Activated T-cell treated with anti-CD3 and anti-CD28 coated beads for 24 hours (primary cell): Measurements from ENCODE around the gene LRBA.

Experiments
- DNase-seq: peaks from one replicate; pipeline ENCODE4 v3.0.0-alpha.2; 2020; ENCODE audit warnings: low read depth

Gene LRBA

DNA sequence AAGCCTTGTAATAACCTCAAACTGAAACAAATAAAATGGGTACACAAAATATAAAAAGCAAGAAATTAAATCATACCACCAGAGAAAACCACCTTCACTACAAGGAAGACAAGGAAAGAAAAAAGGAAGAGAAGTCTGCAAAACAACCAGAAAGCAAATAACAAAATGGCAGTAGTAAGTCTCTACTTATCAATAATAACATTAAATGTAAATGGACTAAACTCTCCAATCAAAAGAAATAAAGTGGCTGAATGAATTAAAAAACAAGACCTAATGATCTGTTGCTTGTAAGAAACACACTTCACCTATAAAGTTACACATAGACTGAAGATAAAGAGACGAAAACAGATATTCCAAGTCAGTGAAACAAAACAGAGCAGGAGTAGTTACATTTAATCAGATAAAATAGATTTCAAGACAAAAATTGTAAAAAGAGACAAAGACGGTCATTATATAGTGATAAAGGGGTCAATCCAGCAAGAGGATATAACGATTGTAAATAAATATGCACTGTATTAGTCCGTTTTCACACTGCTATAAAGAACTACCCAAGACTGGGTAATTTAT lies 289.0 kb downstream of the LRBA start:
- DNase-seq = no peak

DNA sequence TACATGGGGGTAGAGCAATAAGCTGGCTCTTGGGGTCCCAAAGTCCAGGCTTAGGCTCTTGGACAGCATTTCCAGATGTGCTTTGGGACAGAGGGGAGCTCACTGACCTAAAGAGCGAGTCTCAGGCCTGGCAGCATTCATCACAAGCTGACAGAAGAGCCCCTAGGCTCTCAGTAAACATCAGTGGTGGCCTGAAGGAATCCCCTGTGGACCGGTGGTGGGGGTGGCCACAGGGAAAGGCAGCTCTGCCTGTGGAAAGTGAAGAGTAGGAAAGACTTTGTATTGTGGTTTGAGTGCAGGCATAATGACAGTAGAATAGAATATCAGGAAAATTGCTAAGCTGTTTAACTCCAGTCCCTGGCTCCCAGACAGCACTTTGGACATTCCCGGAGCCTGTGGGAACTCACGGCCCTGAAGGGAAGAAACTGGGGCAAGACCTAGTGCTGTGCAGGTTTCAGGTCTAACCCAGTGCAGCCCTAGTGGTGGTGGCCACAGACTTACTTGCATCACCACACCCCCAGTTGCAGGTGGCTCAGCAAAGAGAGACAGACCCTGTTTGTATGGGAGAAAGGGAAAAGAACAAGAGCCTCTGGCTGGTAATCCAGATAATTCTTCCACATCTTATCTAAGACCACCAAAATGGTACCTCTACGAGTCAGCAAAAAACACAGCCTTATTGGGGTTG lies 291.2 kb downstream of the LRBA start:
- DNase-seq = no peak

DNA sequence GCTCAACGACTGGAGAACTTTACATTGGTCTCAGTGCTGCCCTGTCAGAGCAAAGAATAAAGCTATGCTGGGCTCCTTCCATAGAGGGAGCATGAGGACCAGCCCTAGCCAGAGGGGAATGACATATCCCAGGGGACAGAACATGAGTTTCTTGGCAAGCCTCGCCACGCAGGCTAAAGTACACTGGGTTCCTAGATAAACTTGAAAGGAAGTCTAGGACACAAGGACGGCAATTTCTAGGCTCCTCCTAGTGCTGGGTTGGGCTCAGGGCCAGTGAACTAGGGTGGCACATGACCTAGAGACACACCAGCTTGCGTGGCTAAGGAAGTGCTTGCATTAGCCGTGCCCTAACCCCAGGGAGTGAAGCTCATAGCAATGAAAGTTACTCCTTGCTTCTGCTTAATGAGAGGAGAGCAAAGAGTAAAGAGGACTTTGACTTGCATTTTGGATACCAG lies 292.1 kb downstream of the LRBA start:
- DNase-seq = no peak

DNA sequence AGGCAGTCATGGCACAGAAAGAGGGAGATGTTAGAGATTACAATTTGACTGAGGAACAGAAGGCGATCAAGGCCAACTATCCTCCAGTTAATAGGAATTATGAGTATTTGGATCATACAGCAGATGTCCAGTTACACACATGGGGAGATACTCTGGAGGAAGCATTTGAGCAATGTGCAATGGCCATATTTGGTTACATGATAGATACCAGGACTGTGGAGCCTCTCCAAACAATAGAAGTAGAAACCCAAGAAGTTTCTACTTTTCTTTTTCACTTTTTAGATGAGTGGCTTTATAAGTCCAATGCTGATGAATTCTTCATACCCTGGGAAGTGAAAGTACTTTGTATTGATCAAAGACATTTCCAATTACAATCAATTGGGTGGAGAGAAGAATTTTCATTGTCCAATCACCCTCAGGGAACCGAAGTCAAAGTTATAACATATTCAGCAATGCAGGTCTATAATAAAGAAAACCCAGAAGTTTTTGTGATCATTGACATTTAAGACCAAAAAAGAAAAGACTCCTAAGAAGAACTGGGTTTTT lies 294.0 kb downstream of the LRBA start:
- no peak for DNase-seq

DNA sequence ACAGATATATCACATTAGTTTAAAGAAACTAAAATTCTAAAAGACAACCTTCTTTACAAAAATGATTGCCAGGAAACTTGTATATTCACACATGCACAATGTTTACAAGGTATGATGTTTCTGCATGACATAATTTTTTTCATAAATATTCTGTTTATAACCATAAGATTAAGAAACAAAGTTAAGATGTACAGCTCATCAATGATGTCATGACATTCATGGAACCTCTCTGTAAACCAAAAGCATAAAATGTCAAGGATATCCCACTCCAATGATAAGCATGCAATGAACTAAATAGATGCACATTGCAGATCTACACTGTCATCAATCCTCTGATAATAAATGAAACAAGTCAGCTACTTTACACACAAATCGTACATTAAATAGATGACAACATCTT lies 297.1 kb downstream of the LRBA start:
- no peak for DNase-seq

DNA sequence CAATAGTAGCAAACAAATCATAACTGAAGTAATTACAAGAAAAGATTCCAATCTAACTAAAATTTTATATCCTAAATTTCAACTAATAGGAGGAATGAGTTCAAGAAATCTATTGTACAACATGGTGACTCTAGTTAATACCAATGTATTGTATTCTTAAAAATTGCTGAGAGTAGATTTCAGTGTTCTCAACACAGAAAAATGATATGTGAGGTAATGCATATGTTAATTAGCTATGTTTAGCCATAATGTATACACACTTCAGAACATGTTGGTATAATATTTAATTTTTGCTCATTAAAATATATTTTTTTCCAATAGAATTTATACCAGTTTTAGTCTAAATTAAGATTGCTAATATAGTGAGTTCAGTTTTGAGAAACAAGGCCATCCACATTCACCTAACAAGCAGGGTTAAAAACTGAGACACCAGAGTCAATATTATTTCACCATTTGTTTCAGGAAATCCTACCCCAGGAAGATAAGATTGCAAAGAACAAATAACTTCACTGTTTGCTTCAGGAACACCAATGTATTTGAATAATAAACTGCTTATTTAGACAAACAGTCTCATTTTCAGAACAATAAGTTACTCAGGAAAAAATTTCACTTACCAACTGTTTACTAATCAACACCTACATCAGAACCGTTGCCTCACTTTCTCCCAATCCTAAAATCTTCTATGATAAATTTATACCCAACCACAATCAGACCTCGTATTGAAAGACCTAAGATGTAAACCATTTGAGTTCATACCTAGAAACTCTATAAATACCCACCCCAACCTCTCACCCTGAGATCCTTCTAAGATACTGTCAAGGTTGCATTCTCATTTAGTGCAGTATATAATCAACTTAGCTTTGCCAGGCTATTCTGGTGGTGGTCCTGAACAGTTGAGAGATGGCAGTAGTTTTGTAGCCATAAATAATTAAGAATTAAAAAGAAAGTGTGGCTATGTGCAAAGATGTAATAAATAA lies 300.3 kb downstream of the LRBA start:
- DNase-seq = no peak

DNA sequence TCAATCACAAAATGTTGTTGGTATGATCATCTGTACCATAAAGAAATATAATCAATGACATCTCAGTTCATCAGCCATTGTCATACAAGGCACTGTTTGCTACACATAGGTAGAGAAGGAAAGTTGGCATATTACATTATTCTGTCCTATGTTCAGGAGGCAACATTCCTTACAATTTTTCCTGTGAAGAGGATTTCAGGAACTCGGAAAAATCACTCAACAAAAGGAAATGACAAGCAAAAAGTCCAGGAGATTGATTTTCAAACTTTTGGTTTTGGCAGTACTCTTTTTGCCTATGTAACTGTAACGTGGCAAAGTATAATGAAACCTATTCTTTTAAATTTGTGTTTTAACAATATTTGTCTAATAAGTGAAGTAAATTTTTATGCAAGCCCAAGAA lies 301.8 kb downstream of the LRBA start:
- no peak for DNase-seq

DNA sequence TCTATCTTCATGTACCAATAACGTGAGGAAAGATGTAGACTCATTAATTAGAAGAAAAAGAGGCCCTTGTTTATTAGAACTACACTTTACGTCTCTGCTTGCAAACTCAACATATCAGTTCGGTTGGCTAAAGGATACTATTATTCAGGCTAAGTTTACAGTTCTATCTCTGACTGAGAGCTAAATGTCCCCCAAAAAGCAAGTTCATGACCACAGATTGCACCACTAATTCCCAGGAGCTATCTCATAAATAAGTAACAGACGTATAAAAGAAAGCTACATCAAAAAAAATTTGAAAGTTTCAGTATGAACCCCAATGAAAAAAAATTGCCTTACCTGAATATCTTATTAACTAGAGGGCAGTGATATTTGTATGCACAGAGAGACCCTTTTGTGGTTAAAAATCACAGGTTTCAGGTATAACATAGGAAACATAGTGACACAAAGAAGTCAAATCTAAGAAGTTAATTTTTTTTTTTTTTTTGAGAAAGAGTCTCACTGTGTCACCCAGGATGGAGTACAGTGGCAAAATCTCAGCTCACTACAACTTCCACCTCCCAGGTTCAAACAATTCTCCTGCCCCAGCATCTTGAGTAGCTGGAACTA lies 304.2 kb downstream of the LRBA start:
- DNase-seq = no peak

DNA sequence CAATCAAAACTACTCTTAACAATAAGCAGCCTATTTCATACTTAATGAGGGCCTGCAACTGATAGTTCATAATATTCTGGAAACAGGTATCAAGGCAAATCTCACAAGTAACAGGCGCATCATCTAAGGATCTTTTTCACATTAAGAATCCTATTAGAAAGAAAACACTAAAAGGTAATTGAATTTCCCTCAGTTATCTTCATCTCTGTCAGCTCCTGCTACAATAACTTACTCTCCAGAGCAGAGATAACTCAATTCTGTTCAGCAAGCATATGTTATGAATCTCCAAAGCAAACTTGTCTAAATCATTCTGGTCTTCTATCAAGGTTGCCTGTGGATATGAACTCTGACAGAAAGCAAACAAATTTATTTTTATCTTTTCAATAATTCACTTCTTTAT lies 307.1 kb downstream of the LRBA start:
- DNase-seq = no peak

DNA sequence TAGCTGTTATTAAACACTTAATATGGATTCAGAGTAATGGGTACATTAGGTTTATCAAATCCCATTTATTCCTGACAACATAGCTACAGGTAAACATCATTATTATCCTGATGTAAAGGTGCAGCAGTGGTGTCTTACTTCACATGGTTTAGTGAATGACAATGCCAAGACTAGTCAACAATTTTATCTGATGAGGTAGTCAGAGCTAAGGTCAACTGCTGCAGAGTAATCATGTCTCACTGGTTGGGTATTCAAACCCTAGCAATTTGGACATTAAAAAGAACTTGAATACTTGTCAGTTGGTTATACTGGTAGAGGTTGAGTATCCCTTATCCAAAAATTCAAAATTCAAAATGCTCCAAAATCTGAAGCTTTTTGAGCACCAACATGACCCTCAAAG lies 315.5 kb downstream of the LRBA start:
- DNase-seq = no peak

DNA sequence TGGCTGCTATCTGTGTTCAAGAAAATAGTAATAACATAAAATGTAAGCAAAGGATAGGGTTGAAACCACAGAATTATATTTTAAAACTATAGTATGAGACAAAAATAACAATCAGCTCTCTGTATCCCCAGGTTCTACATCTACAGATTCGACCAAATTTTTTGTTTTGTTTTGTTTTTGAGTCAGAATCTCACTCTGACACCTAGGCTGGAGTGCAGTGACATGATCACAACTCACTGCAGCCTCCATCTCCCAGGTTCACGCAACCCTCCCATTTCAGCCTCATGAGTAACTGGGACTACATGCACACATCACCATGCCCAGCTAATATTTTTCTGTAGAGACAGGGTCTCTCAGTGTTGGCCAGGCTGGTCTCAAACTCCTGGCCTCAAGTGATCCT lies 319.9 kb downstream of the LRBA start:
- no peak for DNase-seq

DNA sequence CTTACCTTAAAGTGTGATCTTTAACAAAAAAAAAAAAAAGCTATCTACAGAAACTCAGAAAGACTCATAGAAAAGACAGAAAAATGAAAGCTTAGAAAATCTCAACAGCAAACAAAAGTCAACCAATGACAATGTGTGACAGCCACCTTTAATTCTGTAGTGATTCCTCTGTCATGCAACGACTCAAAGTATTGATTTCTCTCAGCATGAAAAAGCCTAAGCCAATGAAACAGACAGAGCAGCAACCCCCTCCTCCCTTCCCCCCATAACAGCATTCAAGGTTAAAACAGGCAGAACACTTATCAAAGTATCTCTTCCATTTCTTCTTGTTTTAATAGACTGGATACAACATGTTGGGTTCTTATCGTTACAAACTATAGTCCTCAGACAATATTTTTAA lies 320.6 kb downstream of the LRBA start:
- no peak for DNase-seq

DNA sequence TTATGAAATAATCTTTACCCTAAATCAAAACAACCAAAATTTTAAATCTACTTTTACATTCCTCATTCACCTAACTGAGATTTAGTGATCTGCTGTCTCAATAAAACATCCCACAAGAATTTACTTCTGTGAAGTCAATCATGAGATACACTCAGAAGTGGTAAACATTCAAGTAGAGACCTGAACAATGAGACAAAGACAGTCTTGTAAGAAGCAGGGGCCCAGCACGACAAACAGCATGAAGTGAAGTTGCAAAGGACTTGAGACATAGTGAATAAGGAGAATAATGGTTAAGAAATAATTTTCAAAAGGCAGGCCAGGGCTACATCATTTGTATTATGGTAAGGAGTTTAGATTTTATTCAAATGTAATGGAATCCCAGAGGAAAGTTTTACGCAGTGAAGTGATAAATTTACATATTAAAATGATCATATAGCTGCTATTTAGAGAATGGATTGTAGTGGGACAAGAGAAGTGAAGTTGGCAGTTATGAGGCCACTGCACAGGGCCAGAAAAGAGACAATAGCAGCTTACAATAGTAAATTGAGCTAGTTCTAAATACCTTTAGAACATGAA lies 331.2 kb downstream of the LRBA start:
- no peak for DNase-seq

DNA sequence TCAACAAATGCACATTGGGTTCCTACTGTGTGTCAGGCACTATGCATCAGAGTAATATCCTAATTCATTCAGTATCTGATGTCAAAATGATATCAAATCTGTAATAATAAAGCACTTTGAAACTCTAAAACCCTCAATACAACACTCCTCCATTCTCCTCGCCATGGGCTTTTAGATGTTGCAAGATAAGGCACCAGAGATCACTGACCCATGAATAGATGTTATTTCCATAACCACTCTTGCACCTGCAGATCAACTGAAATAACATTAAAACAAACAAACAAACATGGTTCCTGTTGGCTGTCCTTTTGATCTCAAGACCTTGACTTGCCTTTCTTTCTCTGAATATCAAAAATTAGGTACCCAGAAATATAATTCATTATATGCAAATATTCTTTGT lies 333.0 kb downstream of the LRBA start:
- no peak for DNase-seq

DNA sequence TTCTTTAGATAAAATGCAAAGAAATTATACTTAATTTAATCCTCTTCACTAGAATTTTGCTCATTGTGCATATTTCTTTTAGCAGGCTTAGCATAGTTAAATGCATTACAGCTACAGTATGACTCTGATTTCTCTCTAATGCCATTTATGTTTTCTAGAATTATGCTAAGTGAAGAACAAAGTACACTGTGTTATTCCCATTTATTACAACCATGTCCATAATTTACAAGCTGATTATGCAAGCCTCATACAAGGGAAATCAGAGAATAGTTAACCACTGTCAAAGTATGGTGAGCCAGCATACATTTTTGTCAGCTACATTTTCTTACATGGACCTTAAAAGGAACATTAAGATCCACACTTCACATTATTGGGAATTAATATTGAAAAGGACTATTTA lies 334.0 kb downstream of the LRBA start:
- DNase-seq = no peak

DNA sequence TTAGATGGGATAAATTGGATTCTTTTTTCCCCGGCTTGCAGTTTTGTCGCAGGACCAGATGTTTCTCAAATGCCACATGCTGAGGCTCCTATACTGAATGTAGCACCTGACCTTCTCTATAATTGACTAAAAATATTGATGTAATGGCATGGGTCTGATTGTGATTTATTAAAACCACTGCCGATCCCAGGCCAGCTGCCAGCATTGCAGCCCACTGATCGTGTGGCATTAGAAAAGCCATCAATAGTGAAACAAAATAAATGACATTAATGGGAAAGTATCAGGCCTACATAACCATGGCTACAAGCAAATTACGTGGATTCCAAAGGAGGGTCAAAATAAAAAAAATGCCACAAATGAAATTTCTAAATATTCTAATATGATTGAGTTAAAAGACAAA lies 334.4 kb downstream of the LRBA start:
- DNase-seq = no peak

DNA sequence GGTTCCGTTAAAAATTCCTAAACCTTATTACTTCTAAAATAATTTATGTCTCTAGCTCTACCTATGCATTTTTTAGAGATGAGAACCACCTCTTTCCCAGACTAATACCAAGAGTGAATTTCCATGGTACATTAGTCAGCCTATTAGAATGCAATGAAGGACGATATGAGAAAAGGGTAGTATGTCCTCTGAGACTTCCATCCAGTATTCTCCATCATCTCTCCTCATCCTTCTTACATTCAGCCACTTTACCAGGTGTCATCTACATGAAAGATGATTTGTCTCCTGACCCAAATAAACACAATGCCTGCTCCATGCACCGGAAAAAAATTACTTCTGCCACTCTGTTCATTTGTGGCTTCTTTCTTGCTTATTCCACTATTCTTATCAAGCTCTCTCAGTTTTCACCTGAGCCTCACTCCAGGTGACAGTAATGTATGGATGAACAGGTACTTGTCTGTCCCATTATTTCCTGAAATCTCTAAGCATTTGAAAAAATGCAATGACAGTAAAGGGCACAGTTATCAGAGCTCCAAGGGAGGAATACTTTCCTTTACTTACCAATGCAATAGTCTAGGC lies 335.2 kb downstream of the LRBA start:
- DNase-seq = no peak

DNA sequence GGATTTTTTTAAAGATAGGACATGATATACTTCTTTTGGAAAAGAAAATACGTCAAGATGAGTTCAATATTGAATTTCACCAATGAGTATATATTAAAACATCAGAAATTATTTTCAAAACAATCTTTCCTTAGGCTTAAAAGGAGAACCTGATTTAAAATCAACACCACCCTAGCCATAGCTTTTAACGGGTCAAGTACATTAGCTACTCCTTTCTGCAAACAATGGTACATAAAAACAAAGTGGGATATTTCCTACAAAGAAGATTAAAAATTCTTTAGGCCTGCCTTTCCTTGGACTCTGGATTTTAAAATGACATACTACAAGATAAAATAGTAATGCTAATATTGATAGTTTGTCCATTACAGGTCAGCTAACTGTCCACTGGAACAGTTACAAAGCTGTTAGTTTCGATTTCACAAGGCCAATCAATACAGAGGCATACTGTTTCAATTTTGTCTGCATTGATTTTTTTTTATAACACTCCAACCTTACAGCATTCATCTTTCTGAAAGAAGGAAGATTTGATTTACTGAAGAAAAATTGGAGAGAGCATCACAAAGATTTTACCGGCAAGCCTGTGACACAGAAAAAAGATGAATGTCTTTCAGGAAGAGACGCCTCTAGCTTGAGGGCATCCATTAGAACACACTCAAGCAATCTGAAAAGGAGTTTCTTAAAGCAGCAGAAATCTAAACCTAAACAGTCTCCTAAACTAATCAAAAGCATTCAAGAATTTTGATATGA lies 335.9 kb downstream of the LRBA start:
- no peak for DNase-seq

DNA sequence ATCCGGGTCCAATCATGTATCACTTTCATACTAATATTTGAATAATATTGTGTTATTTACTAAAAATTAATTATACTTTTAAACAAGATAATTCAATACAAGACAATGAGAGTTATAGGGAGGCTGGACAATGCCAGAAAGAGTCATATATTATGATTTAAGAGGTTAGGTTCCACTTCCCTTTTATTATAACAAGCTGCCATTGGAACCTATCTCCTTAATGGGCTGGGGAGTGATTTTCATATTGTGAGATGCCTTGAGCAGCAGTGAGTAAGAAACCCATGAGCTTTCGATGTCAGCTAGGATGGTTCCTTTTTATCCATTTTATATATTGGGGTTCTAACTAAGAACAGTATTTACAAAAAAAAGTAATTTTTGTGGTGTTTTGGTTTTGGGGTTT lies 341.3 kb downstream of the LRBA start:
- DNase-seq = no peak

DNA sequence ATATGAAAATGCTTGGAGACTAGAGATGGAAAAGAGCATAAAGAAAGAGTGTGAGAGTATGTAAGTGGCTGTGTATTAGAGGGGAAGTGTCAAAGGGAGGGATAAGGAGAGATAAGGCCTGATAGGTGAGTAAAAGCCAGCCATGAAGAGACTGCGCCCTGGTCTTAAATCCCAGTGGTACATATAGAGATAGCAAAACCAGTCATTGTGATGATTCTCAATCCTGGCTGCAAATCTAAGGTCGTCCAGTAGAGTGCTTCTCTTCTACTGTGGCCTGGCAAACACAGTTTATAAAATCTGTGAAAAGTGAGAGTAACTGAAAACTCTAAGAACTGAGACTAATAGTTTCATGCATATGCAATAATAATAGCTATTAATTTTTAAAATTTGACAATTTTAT lies 346.3 kb downstream of the LRBA start:
- no peak for DNase-seq

DNA sequence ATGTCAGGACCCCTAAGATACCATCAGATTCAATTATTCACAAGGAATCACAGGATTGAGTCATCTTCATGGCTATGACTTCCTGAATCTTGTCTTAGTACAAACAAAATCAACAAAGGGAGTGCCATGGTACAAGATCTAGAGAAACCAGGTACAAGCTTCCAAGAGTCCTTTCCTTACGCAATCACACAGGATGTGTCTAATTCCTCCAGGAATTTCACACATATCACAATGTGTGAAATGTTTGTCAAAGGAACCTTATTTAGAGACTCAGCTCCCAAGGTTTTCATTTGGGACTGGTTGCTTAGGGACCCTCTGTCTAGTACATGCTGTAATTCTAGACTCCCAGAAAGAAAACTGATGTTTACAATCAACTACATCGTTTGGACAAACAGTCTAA lies 350.1 kb downstream of the LRBA start:
- DNase-seq = no peak
